Trophoblast cell (in vitro differentiated cells and primary cell): ENCODE data around the gene CKMT1B.
"Not testable (repeated sequence)": the region's sequence is repeated elsewhere in the genome, so short reads cannot be mapped to it uniquely, and the experiment has no call there.

Source experiments
- DNase-seq, 2 donors: peaks; one replicate each; pipeline ENCODE4 v3.0.0-alpha.2; 2016
- H2AFZ ChIP-seq: 2 replicates; pipeline ENCODE4 v1.6.1; 2013; ENCODE audit warnings: low read length, moderate library complexity, mild to moderate bottlenecking; ENCODE audit not compliant: insufficient read depth, poor library complexity
- H2AK5ac ChIP-seq: 2 replicates; pipeline ENCODE4 v1.6.1; 2013; ENCODE audit warnings: mild to moderate bottlenecking, low read length
- H2BK120ac ChIP-seq: 2 replicates; pipeline ENCODE4 v1.6.1; 2013; ENCODE audit warnings: low read length, mild to moderate bottlenecking, moderate library complexity; ENCODE audit not compliant: insufficient read depth, poor library complexity
- H2BK12ac ChIP-seq: 2 replicates; pipeline ENCODE4 v1.6.1; 2013; ENCODE audit warnings: mild to moderate bottlenecking, low read length, moderate library complexity
- H2BK5ac ChIP-seq: 2 replicates; pipeline ENCODE4 v1.6.1; 2013; ENCODE audit warnings: low read length, low read depth, moderate library complexity, mild to moderate bottlenecking; ENCODE audit not compliant: poor library complexity
- H3K14ac ChIP-seq: 2 replicates; pipeline ENCODE4 v1.6.1; 2013; ENCODE audit warnings: mild to moderate bottlenecking, low read length
- H3K18ac ChIP-seq: 2 replicates; pipeline ENCODE4 v1.6.1; 2013; ENCODE audit warnings: mild to moderate bottlenecking, low read length
- H3K23ac ChIP-seq: 2 replicates; pipeline ENCODE4 v1.6.1; 2013; ENCODE audit warnings: low read length
- H3K27ac ChIP-seq: 2 replicates; pipeline ENCODE4 v1.5.1; 2013; ENCODE audit warnings: low read depth, mild to moderate bottlenecking, inconsistent platforms, low read length, moderate library complexity
- H3K27me3 ChIP-seq: 2 replicates; pipeline ENCODE4 v1.6.1; 2013; ENCODE audit warnings: inconsistent platforms, mild to moderate bottlenecking, low read length, moderate library complexity; ENCODE audit not compliant: insufficient read depth
- H3K36me3 ChIP-seq, 2 experiments: 1 replicate in 1 of 2; 2 replicates in 1 of 2; pipeline ENCODE4 v1.6.1; 2013; ENCODE audit warnings: low read length in 2 of 2, mild to moderate bottlenecking in 2 of 2, moderate library complexity in 1 of 2; ENCODE audit not compliant: insufficient read depth in 2 of 2, control insufficient read depth in 1 of 2
- H3K4ac ChIP-seq: 2 replicates; pipeline ENCODE4 v1.6.1; 2013; ENCODE audit warnings: low read depth, mild to moderate bottlenecking, low read length, moderate library complexity
- H3K4me1 ChIP-seq, 2 experiments: 1 replicate in 1 of 2; 2 replicates in 1 of 2; pipeline ENCODE4 v1.6.1; 2013; ENCODE audit warnings: low read length in 2 of 2, mild to moderate bottlenecking in 2 of 2, moderate library complexity in 1 of 2; ENCODE audit not compliant: insufficient read depth in 2 of 2, control insufficient read depth in 1 of 2
- H3K4me2 ChIP-seq: 2 replicates; pipeline ENCODE4 v1.6.1; 2013; ENCODE audit warnings: inconsistent platforms, mild to moderate bottlenecking, low read length, moderate library complexity
- H3K4me3 ChIP-seq: 2 replicates; pipeline ENCODE4 v1.5.1; 2013; ENCODE audit warnings: mild to moderate bottlenecking, low read depth, low read length, inconsistent platforms
- H3K79me1 ChIP-seq: one replicate; pipeline ENCODE4 v1.6.1; 2013; ENCODE audit warnings: low read length
- H3K79me2 ChIP-seq: 2 replicates; pipeline ENCODE4 v1.6.1; 2013; ENCODE audit warnings: low read length, mild to moderate bottlenecking; ENCODE audit not compliant: control insufficient read depth, insufficient read depth, poor library complexity
- H3K9ac ChIP-seq: 2 replicates; pipeline ENCODE4 v1.6.1; 2013; ENCODE audit warnings: mild to moderate bottlenecking, low read length
- H3K9me3 ChIP-seq: 2 replicates; pipeline ENCODE4 v1.6.1; 2013; ENCODE audit warnings: low read depth, mild to moderate bottlenecking, control low read depth, inconsistent platforms, low read length; ENCODE audit not compliant: insufficient read depth
- H4K12ac ChIP-seq: 2 replicates; pipeline ENCODE4 v1.6.1; 2013; ENCODE audit warnings: low read depth, mild to moderate bottlenecking, low read length, moderate library complexity
- H4K8ac ChIP-seq: 2 replicates; pipeline ENCODE4 v1.6.1; 2013; ENCODE audit warnings: low read depth, mild to moderate bottlenecking, low read length, moderate library complexity
- H4K91ac ChIP-seq: one replicate; pipeline ENCODE4 v1.6.1; 2013; ENCODE audit warnings: low read depth, mild to moderate bottlenecking, low read length, moderate library complexity
- WGBS: extraction: QIAGEN DNeasy Blood & Tissue Kit; methylation state at CpG from one replicate; pipeline ENCODE4 v1.1.7; 2013; ENCODE audit warnings: missing lambda C conversion rate; ENCODE audit not compliant: insufficient read length, insufficient coverage; ENCODE audit errors: extremely low coverage; 5-methylcytosine and 5-hydroxymethylcytosine counted together

Gene CKMT1B

GRCh38 chr15:43563793-43564192 is 30.0 kb upstream of the CKMT1B start:
- H4K91ac ChIP-seq, DNase-seq, H2AK5ac ChIP-seq, H3K27me3 ChIP-seq, H3K79me2 ChIP-seq, H2BK12ac ChIP-seq, H3K9ac ChIP-seq, H3K14ac ChIP-seq, H4K8ac ChIP-seq, H2BK120ac ChIP-seq, H3K79me1 ChIP-seq, H3K4me1 ChIP-seq, H3K36me3 ChIP-seq, H3K27ac ChIP-seq, H3K9me3 ChIP-seq, H3K23ac ChIP-seq, H3K4me2 ChIP-seq, H4K12ac ChIP-seq, H3K18ac ChIP-seq, H3K4ac ChIP-seq, H3K4me3 ChIP-seq, H2BK5ac ChIP-seq, H2AFZ ChIP-seq: not testable (repeated sequence)
- WGBS = no CpG with 5 or more reads among the region's 8 CpGs

GRCh38 chr15:43566615-43567014 is 27.2 kb upstream of the CKMT1B start:
- not testable (repeated sequence) for H3K23ac ChIP-seq, H3K4me1 ChIP-seq, H4K8ac ChIP-seq, H3K4me3 ChIP-seq, H4K91ac ChIP-seq, H3K4ac ChIP-seq, H3K14ac ChIP-seq, H2AFZ ChIP-seq, H3K9me3 ChIP-seq, H3K27me3 ChIP-seq, H2BK5ac ChIP-seq, H3K79me2 ChIP-seq, H3K36me3 ChIP-seq, H2AK5ac ChIP-seq, H3K27ac ChIP-seq, H2BK120ac ChIP-seq, H3K18ac ChIP-seq, H3K9ac ChIP-seq, H2BK12ac ChIP-seq, H4K12ac ChIP-seq, DNase-seq, H3K79me1 ChIP-seq, H3K4me2 ChIP-seq
- no CpG with 5 or more reads among the region's 2 CpGs for WGBS

DNA sequence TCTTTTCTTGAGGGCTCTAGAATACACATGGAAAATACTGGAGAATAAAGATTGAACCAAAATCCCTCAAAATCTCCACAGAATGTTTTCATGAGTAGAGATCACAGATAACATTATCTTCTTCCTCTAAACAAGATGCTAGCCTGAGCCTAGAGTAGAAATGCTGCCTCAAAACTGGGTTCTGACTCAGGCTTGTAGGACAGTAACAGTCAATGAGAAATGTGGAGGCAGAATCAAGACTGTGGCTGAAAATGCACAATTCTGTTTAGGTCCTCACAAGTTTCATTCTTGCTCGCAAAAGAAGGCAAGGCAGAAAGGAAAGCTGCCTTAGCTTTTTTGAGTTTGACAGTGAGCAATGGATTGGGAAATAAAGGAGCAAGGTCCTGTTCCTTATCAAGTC is 19.2 kb upstream of the CKMT1B start:
- not testable (repeated sequence) for H3K4me1 ChIP-seq, H2BK5ac ChIP-seq, H3K14ac ChIP-seq, H4K8ac ChIP-seq, H3K27me3 ChIP-seq, H3K9ac ChIP-seq, H3K36me3 ChIP-seq, H2AFZ ChIP-seq, H3K9me3 ChIP-seq, H3K4me2 ChIP-seq, H4K12ac ChIP-seq, H3K23ac ChIP-seq, H2AK5ac ChIP-seq, H3K27ac ChIP-seq, H3K79me2 ChIP-seq, DNase-seq, H3K4ac ChIP-seq, H3K4me3 ChIP-seq, H3K18ac ChIP-seq, H4K91ac ChIP-seq, H3K79me1 ChIP-seq, H2BK12ac ChIP-seq, H2BK120ac ChIP-seq
- WGBS = no CpG with 5 or more reads among the region's 1 CpG

GRCh38 chr15:43589778-43590466 is 3.9 kb upstream of the CKMT1B start, which contains the start of gene PPIP5K1:
PPIP5K1 (minus strand) TSS chr15:43590208; CDS start chr15:43584504, 5,704 bp downstream.
- H3K14ac ChIP-seq, H4K8ac ChIP-seq, H3K4ac ChIP-seq, H4K12ac ChIP-seq, H3K9me3 ChIP-seq, H3K79me2 ChIP-seq, H3K9ac ChIP-seq, DNase-seq, H3K4me3 ChIP-seq, H3K27ac ChIP-seq, H2BK120ac ChIP-seq, H4K91ac ChIP-seq, H3K23ac ChIP-seq, H3K27me3 ChIP-seq, H2AFZ ChIP-seq, H3K4me2 ChIP-seq, H2AK5ac ChIP-seq, H3K36me3 ChIP-seq, H3K4me1 ChIP-seq, H2BK5ac ChIP-seq, H3K79me1 ChIP-seq, H3K18ac ChIP-seq, H2BK12ac ChIP-seq: not testable (repeated sequence)
- no CpG with 5 or more reads among the region's 54 CpGs for WGBS
